ENCODE measurements around the gene LRG1. TPM values are rescaled to one million over a fixed set of nuclear protein-coding genes. Genes with fewer than 3 reads are reported as not detected.

LRG1 gene
- total and polyA plus RNA-seq, 2 experiments from 2014 or later = 6.3 to 9.8 TPM

- Histone ChIP-seq H3K4me3 (no peak overlapping the region), H3K4me1 (ENCODE audit: insufficient read depth) (peaks cover 13% of the 10 kb centered on the region), H4K20me1 (ENCODE audit: insufficient read depth, poor library complexity, severe bottlenecking) (no peaks in the 10 kb centered on the region), H2AFZ (no peak overlapping the region), H3K36me3 (replicated peaks; ENCODE audit: insufficient read depth, low read depth) (no peaks in the 10 kb centered on the region), H3K79me2 (no peaks in the 10 kb centered on the region), H3K27ac (no peak overlapping the region), H3K4me2 (peak overlapping the region; percentile 60), H3K9me2 (replicated peaks; ENCODE audit: insufficient read depth) (no peaks in the 10 kb centered on the region), H3K27me3 (no peaks in the 10 kb centered on the region), H3K9me3 (ENCODE audit: low read depth) (no peaks in the 10 kb centered on the region)
- peak; percentile 19 for DNase-seq (ENCODE audit: low spot score)
- TF ChIP-seq CTCF (IDR thresholded peaks at IDR 0.05; ENCODE audit: poor library complexity) = no peak
- TF ChIP-seq EZH2phosphoT487 (IDR thresholded peaks at IDR 0.05; ENCODE audit: low read depth, severe bottlenecking, unreplicated experiment) = no peak
- no peak for TF ChIP-seq EZH2 (IDR thresholded peaks at IDR 0.05; ENCODE audit: borderline replicate concordance)
- 64% methylated on average over 20 of the region's 22 CpGs for WGBS (ENCODE audit: low lambda C conversion rate, missing lambda C conversion rate)
Measured at GRCh38 chr19:4571305-4571917, 31.6 kb upstream of the LRG1 start.

GRCh38 chr19:4570916-4571304 is 31.1 kb upstream of the LRG1 start:
- H3K4me2 ChIP-seq = no peak overlapping the region
- H3K9me2 ChIP-seq (replicated peaks; ENCODE audit: insufficient read depth) = no peaks in the 10 kb centered on the region
- 92% methylated on average over 5 of the region's 5 CpGs for WGBS (ENCODE audit: low lambda C conversion rate, missing lambda C conversion rate)

GRCh38 chr19:4570402-4570801 is 30.6 kb upstream of the LRG1 start:
- H3K79me2 ChIP-seq = no peaks in the 10 kb centered on the region
- H4K20me1 ChIP-seq (ENCODE audit: insufficient read depth, poor library complexity, severe bottlenecking) = no peaks in the 10 kb centered on the region
- H3K27ac ChIP-seq = no peak overlapping the region
- DNase-seq (ENCODE audit: low spot score) = no peak
- H3K36me3 ChIP-seq (replicated peaks; ENCODE audit: insufficient read depth, low read depth) = no peaks in the 10 kb centered on the region
- WGBS (ENCODE audit: low lambda C conversion rate, missing lambda C conversion rate) = 97% methylated on average over 11 of the region's 11 CpGs
- no peaks in the 10 kb centered on the region for H3K27me3 ChIP-seq
- H3K4me3 ChIP-seq = no peak overlapping the region
- TF ChIP-seq EZH2phosphoT487 (IDR thresholded peaks at IDR 0.05; ENCODE audit: low read depth, severe bottlenecking, unreplicated experiment) (no peak), EZH2 (IDR thresholded peaks at IDR 0.05; ENCODE audit: borderline replicate concordance) (no peak), CTCF (IDR thresholded peaks at IDR 0.05; ENCODE audit: poor library complexity) (no peak)
- peaks cover 8% of the 10 kb centered on the region for H3K4me1 ChIP-seq (ENCODE audit: insufficient read depth)
- H2AFZ ChIP-seq = no peak overlapping the region
- no peaks in the 10 kb centered on the region for H3K9me2 ChIP-seq (replicated peaks; ENCODE audit: insufficient read depth)
- no peaks in the 10 kb centered on the region for H3K9me3 ChIP-seq (ENCODE audit: low read depth)
- H3K4me2 ChIP-seq = no peak overlapping the region

More at GRCh38 chr19:4570916-4571304, 31.1 kb upstream of the LRG1 start:
- no peak overlapping the region for H2AFZ ChIP-seq
- no peaks in the 10 kb centered on the region for H4K20me1 ChIP-seq (ENCODE audit: insufficient read depth, poor library complexity, severe bottlenecking)
- H3K36me3 ChIP-seq (replicated peaks; ENCODE audit: insufficient read depth, low read depth) = no peaks in the 10 kb centered on the region
- no peaks in the 10 kb centered on the region for H3K9me3 ChIP-seq (ENCODE audit: low read depth)
- H3K4me3 ChIP-seq = no peak overlapping the region
- H3K79me2 ChIP-seq = no peaks in the 10 kb centered on the region
- H3K27me3 ChIP-seq = no peaks in the 10 kb centered on the region
- no peak for DNase-seq (ENCODE audit: low spot score)
- H3K4me1 ChIP-seq (ENCODE audit: insufficient read depth) = peaks cover 13% of the 10 kb centered on the region
- no peak for TF ChIP-seq EZH2 (IDR thresholded peaks at IDR 0.05; ENCODE audit: borderline replicate concordance)
- TF ChIP-seq CTCF (IDR thresholded peaks at IDR 0.05; ENCODE audit: poor library complexity) = no peak
- TF ChIP-seq EZH2phosphoT487 (IDR thresholded peaks at IDR 0.05; ENCODE audit: low read depth, severe bottlenecking, unreplicated experiment) = no peak
- no peak overlapping the region for H3K27ac ChIP-seq

Data from hepatocyte (in vitro differentiated cells).